CD4-positive, alpha-beta T cell treated with Interleukin-6 at 100 ng/mL for 8 hours (primary cell): ENCODE measurements around the gene QRFP.

Experiments
- DNase-seq: peaks from one replicate; pipeline ENCODE4 v3.0.0-alpha.2; 2020; ENCODE audit warnings: mixed read lengths, low spot score

Gene QRFP

GRCh38 chr9:130933114-130934046, 36.8 kb upstream of the QRFP start:
- DNase-seq: no peak

- DNase-seq: no peak
Observed at GRCh38 chr9:130932255-130933079, 35.9 kb upstream of the QRFP start.

- no peak for DNase-seq
Observed at GRCh38 chr9:130931508-130932254, 35.1 kb upstream of the QRFP start.

- DNase-seq: no peak
Observed at GRCh38 chr9:130930804-130931349, 34.3 kb upstream of the QRFP start.

- no peak for DNase-seq
Observed at GRCh38 chr9:130930132-130930803, 33.7 kb upstream of the QRFP start.

- no peak for DNase-seq
Observed at GRCh38 chr9:130929571-130930038, 33.0 kb upstream of the QRFP start.

- DNase-seq: no peak
Observed at GRCh38 chr9:130927995-130928900, 31.6 kb upstream of the QRFP start.

GRCh38 chr9:130927338-130927737, 30.7 kb upstream of the QRFP start:
- DNase-seq: no peak

GRCh38 chr9:130925050-130925678, 28.6 kb upstream of the QRFP start:
- DNase-seq: no peak

GRCh38 chr9:130924448-130924788, 27.8 kb upstream of the QRFP start:
- no peak for DNase-seq

- DNase-seq: no peak
Observed at GRCh38 chr9:130923611-130924447, 27.2 kb upstream of the QRFP start.

- no peak for DNase-seq
Observed at GRCh38 chr9:130922893-130923610, 26.4 kb upstream of the QRFP start.

- no peak for DNase-seq
Observed at GRCh38 chr9:130921989-130922892, 25.6 kb upstream of the QRFP start.

GRCh38 chr9:130921300-130921988, 24.8 kb upstream of the QRFP start:
- DNase-seq: no peak

GRCh38 chr9:130920762-130921299, 24.2 kb upstream of the QRFP start:
- no peak for DNase-seq

- DNase-seq: no peak
Observed at GRCh38 chr9:130920233-130920632, 23.6 kb upstream of the QRFP start.
